K562 (cell line): ENCODE data around the gene RABL6. TPM values are rescaled to one million over a fixed set of nuclear protein-coding genes. Genes with fewer than 3 reads are reported as not detected.
A peak's percentile ranks its signal among the peaks of the same experiment; 100 is the strongest.

Experiments
- GABPB1 ChIP-seq: sonication (generic); formaldehyde crosslinking; IDR thresholded peaks from 2 replicates; pipeline ENCODE4 v1.8.0; 2022; ENCODE audit warnings: mild to moderate bottlenecking, missing genetic modification reagents
- GMEB1 ChIP-seq: fragments of 250-450 bp; sonication (Bioruptor Pico); IDR thresholded peaks from 2 replicates; pipeline ENCODE4 v1.4.0; 2020; ENCODE audit warnings: mild to moderate bottlenecking
- JUNB ChIP-seq: fragments of 450-650 bp; formaldehyde crosslinking; conservative IDR thresholded peaks from 2 replicates; pipeline ENCODE4 v1.4.0; 2020; ENCODE audit warnings: mild to moderate bottlenecking
- PHF8 ChIP-seq: fragments of 200-600 bp; sonication (generic); IDR thresholded peaks from 2 replicates; pipeline ENCODE4 v1.6.1; 2012; ENCODE audit warnings: mixed run types, mild to moderate bottlenecking, inconsistent platforms, low read length, moderate library complexity, borderline replicate concordance
- SIN3B ChIP-seq: fragments of 450-650 bp; IDR thresholded peaks from 2 replicates; pipeline ENCODE4 v1.6.1; 2017; ENCODE audit warnings: low read depth, mild to moderate bottlenecking, moderate library complexity
- SP2 ChIP-seq: IDR thresholded peaks from 2 replicates; pipeline ENCODE4 v1.6.1; 2011; ENCODE audit warnings: mild to moderate bottlenecking, low read depth, low read length, moderate library complexity; ENCODE audit not compliant: poor library complexity, severe bottlenecking; ENCODE audit errors: extremely low read depth
- SPI1 ChIP-seq: IDR thresholded peaks from 2 replicates; pipeline ENCODE4 v1.6.1; 2011; ENCODE audit warnings: low read depth, low read length, control low read depth, borderline replicate concordance
- SRSF3 ChIP-seq: fragments of 200-400 bp; formaldehyde crosslinking; IDR thresholded peaks from 2 replicates; pipeline ENCODE4 v1.6.1; 2016; ENCODE audit warnings: mild to moderate bottlenecking, low read length, moderate library complexity; ENCODE audit not compliant: insufficient read depth
- YY1 ChIP-seq, 3 experiments: IDR thresholded peaks; 2 replicates each; pipeline ENCODE4 v1.6.1; 2011; ENCODE audit warnings: low read length in 2 of 3, mild to moderate bottlenecking in 2 of 3, moderate library complexity in 2 of 3, borderline replicate concordance in 1 of 3, control low read depth in 1 of 3, low read depth in 1 of 3; ENCODE audit not compliant: insufficient read depth in 3 of 3, insufficient replicate concordance in 2 of 3, control insufficient read depth in 1 of 3, insufficient read length in 1 of 3; ENCODE audit errors: extremely low read depth in 1 of 3
- ZBED1 ChIP-seq: IDR thresholded peaks from 2 replicates; pipeline ENCODE4 v1.6.1; 2014
- ZBTB40 ChIP-seq, 2 experiments: fragments of 450-650 bp in 1 of 2; sonication (generic) in 1 of 2; formaldehyde crosslinking in 1 of 2; IDR thresholded peaks; 2 replicates each; pipeline versions ENCODE4 v1.7.1 to v1.9.0; 2016 to 2022; ENCODE audit warnings: inconsistent platforms in 1 of 2, mild to moderate bottlenecking in 1 of 2, missing genetic modification reagents in 1 of 2
- polyA plus RNA-seq, 8 experiments: library from polyadenylated mRNA; depleted of rRNA in 4 of 8; stranded (reverse) in 5 of 8; unstranded in 3 of 8; fragments of >200 nt; fragmentation: Nextera tagmentation in 2 of 8; fragmentation: Illumina TruSeq in 1 of 8; extraction: Ambion mirVana in 2 of 8; extraction: Trizol in 1 of 8; gene quantifications; 2 replicates each; pipeline versions ENCODE4 v1.2.1 to v1.2.3, GENCODE V29; 2011 to 2014; ENCODE audit warnings: inconsistent platforms in 1 of 8, missing spikeins in 1 of 8
- total RNA-seq, 7 experiments: library from RNA; depleted of rRNA in 6 of 7; stranded (reverse); fragments of >200 nt in 6 of 7; fragmentation: Illumina TruSeq in 2 of 7; extraction: Trizol in 2 of 7; gene quantifications; 2 replicates each; pipeline versions ENCODE4 v1.2.1 to v1.2.3, GENCODE V29; 2011 to 2021; ENCODE audit warnings: low replicate concordance in 1 of 7

RABL6 gene
- total and polyA plus RNA-seq, 9 of the 15 experiments (the other 6 are each of a cell fraction or from before 2014, with no cell fraction given), result 5.6 to 181 (median 84.5) TPM

- TF ChIP-seq GMEB1 (CRISPR knock-in tag) (peak; percentile 47; the same call in 1 of the 2 replicates), ZBTB40 (IDR thresholded peaks at IDR 0.05) (peak; percentile 66), ZBTB40 (CRISPR knock-in tag; IDR thresholded peaks at IDR 0.05) (no peak), ZBED1 (no peak), PHF8 (peak; percentile 78; the same call in 1 of the 2 replicates), JUNB (CRISPR knock-in tag) (no peak), GABPB1 (CRISPR knock-in tag) (no peak; the same call in none of the 2 replicates), SIN3B (peak; percentile 78; the same call in 1 of the 2 replicates), SP2 (peak; percentile 82), YY1 (IDR thresholded peaks at IDR 0.05; ENCODE audit: borderline replicate concordance in 1 of 3, control insufficient read depth in 1 of 3, extremely low read depth in 1 of 3, insufficient read depth in 3 of 3, insufficient read length in 1 of 3, insufficient replicate concordance in 2 of 3, low read depth in 1 of 3, low read length in 2 of 3) (peak; percentile 47 to 91 (median 84)), SRSF3 (no peak), SPI1 (peak; percentile 59; the same call in 1 of the 2 replicates)
Measured at GRCh38 chr9:136849038-136849959, 41.6 kb downstream of the RABL6 start, which contains the start of gene PHPT1 (continued).
